ENCODE results near the gene PLXNC1.

The PLXNC1 gene

DNA sequence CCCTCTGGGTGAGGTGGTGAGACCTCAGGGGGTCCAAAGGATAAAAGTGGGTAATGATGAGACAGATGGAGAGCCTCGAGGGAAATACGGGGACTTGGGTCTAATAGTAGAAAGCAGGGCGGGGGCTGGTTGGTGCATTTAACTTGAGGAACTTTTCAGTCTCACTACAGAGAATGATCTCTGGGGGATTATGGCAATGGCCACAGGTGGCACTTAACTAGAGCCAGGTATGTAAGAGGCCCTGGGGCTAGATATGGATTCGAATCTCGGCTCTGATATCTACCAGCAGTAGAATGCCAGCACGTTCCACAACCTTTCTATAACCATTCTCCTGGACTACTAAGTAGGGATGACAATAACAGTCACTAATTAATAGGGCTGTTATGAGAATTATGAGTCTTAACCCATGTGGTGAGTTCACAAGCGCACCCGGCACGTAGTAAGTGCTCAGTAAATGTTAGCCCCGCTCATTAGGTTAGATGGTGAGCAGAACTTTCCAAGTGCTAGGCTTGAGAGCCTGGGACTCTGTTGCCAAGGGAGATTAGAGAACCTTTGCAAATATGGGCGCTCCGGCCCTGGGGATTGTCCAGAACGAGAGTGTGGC lies 888 bp upstream of the PLXNC1 start:
- peak overlapping the region in 1 of 2 donors; percentile 63 for H3K4me3 ChIP-seq (replicated peaks in 1 of 2; ENCODE audit: low read depth in 2 of 2, low read length in 2 of 2)
- no peak for DNase-seq (ENCODE audit: low read depth in 2 of 2)
- no peak for TF ChIP-seq CTCF (IDR thresholded peaks at IDR 0.05; ENCODE audit: low read depth, low read length)

DNA sequence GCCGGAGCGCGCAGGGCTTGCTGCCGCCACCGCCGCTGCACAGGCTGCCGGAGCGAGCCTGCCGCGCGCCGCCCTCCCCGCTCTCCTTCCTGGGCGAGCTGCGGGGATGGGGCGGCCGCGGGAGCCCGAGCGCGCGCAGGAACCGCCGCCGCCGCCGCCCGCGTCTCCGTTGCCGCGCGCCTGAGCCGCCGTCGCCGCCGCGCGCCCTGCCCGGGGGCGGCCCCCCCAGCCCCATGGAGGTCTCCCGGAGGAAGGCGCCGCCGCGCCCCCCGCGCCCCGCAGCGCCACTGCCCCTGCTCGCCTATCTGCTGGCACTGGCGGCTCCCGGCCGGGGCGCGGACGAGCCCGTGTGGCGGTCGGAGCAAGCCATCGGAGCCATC lies 352 bp downstream of the PLXNC1 start:
- no peak for DNase-seq (ENCODE audit: low read depth in 2 of 2)
- no peak for TF ChIP-seq CTCF (IDR thresholded peaks at IDR 0.05; ENCODE audit: low read depth, low read length)
- peak overlapping the region; percentile 51 to 63 for H3K4me3 ChIP-seq (replicated peaks in 1 of 2; ENCODE audit: low read depth in 2 of 2, low read length in 2 of 2)

- H3K4me3 ChIP-seq (replicated peaks in 1 of 2; ENCODE audit: low read depth in 2 of 2, low read length in 2 of 2), result peak overlapping the region; percentile 47 to 51
- peak; percentile 36 to 65 for DNase-seq (ENCODE audit: low read depth in 2 of 2)
- no peak for TF ChIP-seq CTCF (IDR thresholded peaks at IDR 0.05; ENCODE audit: low read depth, low read length)
Observed at GRCh38 chr12:94149119-94149780, 873 bp downstream of the PLXNC1 start.

DNA sequence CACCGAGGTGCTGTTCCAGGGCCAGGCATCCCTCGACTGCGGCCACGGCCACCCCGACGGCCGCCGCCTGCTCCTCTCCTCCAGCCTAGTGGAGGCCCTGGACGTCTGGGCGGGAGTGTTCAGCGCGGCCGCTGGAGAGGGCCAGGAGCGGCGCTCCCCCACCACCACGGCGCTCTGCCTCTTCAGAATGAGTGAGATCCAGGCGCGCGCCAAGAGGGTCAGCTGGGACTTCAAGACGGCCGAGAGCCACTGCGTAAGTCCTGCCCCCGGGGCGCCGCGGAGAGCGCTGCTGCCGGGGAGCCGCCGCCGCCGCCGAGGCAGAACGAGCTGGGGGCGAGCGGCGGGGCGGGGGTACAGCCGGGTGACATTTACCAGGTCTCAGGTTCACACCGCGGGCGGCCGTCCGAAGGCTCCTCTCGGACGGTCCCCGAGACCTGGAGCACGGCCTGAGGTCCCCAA lies 1.4 kb downstream of the PLXNC1 start:
- TF ChIP-seq CTCF (IDR thresholded peaks at IDR 0.05; ENCODE audit: low read depth, low read length), result no peak
- DNase-seq (ENCODE audit: low read depth in 2 of 2), result peak; percentile 22 to 64
- H3K4me3 ChIP-seq (replicated peaks in 1 of 2; ENCODE audit: low read depth in 2 of 2, low read length in 2 of 2), result peak overlapping the region; percentile 14 to 47

- no peak for TF ChIP-seq CTCF (IDR thresholded peaks at IDR 0.05; ENCODE audit: low read depth, low read length)
- no peak for DNase-seq (ENCODE audit: low read depth in 2 of 2)
- H3K4me3 ChIP-seq (replicated peaks in 1 of 2; ENCODE audit: low read depth in 2 of 2, low read length in 2 of 2), result peak overlapping the region in 1 of 2 donors; percentile 47
Observed at GRCh38 chr12:94150240-94151121, 2.1 kb downstream of the PLXNC1 start.

DNA sequence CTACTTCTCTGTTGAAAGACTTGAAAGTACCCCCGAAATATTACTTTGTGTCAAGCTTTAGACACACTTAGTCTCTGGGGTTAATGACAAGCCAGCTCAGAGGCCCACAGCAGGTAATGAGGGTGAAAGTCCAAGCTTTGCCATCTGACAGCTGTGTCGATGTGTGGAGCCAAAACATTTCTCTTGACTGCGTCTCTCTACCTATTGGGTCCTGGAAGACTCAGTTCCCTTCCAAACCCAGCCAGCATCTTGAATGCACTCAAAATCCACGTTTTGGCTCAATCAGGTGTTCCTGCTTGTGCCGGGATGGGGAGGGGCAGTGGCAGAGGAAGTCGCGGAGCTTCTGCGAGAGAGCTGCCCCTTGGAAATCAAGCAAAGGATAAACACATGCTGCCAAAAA lies 3.2 kb downstream of the PLXNC1 start:
- no peak for TF ChIP-seq CTCF (IDR thresholded peaks at IDR 0.05; ENCODE audit: low read depth, low read length)

More for the DNA sequence above, 3.2 kb downstream of the PLXNC1 start:
- H3K4me3 ChIP-seq (replicated peaks in 1 of 2; ENCODE audit: low read depth in 2 of 2, low read length in 2 of 2), result no peak overlapping the region
- no peak for DNase-seq (ENCODE audit: low read depth in 2 of 2)
